Fibroblast of the conjunctiva (primary cell): ENCODE measurements around the gene BPTF.
"Not testable (repeated sequence)": the region's sequence is repeated elsewhere in the genome, so short reads cannot be mapped to it uniquely, and the experiment has no call there.

Source experiments
- DNase-seq: peaks from one replicate; pipeline ENCODE4 v3.0.0-alpha.2; 2010; ENCODE audit warnings: low read depth

BPTF gene

DNA sequence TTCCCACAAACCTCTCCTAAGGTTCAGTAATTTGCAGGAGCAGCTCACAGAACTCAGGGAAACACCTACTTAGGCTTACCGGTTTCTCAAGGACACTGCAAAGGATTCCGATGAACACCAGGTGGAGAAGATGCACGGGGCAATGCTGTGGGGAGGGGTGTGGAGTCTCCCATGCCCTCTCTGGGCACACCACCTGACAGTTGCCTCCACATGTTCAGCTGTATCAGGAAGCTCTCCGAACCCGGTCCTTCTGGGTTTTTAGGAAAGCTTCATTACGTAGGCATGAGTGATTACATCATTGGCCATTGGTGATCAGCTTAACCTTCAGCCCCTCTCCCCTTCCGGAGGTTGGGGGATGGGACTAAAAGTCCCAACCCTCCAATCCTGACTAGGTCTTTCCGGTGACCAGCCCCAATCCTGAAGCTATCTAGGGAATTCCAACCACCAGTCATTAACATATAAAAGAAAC lies 149.3 kb downstream of the BPTF start:
- DNase-seq, result no peak

DNA sequence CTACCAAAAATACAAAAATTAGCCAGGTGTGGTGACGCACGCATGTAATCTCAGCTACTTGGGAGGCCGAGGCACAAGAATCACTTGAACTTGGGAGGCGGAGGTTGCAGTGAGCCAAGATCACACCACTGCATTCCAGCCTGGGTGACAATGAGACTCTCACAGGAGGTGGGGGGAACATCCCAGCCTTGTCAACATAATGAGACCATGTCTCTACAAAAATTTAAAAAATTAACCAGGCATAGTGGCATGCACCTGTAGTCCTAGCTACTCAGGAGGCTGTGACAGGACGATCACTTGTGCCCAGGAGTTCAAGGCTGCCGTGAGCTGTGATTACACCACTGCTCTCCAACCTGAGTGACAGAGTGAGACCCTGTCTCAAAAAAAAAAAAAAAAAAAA lies 151.0 kb downstream of the BPTF start:
- DNase-seq, result not testable (repeated sequence)

GRCh38 chr17:67980456-67980855 lies 155.2 kb downstream of the BPTF start:
- DNase-seq, result no peak

DNA sequence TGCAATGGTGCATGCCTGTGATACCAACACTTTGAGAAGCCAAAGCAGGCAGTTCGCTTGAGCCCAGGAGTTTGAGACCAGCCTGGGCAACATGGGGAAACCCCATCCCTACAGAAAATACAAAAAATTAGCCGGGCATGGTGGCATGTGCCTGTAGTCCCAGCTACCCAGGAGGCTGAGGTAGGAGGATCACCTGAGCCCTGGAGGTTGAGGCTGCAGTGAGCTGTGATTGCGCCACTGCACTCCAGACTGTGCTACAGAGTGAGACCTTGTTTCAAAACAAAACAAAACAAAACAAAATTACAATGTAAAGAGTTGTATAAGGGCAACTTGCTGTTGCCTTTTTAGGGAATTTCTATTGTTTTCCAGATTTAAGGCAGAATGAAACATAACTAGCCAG lies 155.6 kb downstream of the BPTF start:
- DNase-seq, result not testable (repeated sequence)

GRCh38 chr17:67982034-67982640 lies 156.8 kb downstream of the BPTF start:
- no peak for DNase-seq

- DNase-seq, result no peak
Measured at GRCh38 chr17:67982686-67983382, 157.5 kb downstream of the BPTF start.

GRCh38 chr17:67983383-67983688 lies 158.0 kb downstream of the BPTF start:
- DNase-seq, result no peak

- no peak for DNase-seq
Measured at GRCh38 chr17:67990909-67991308, 165.6 kb downstream of the BPTF start.

- no peak for DNase-seq
Measured at GRCh38 chr17:67992548-67993152, 167.3 kb downstream of the BPTF start.

DNA sequence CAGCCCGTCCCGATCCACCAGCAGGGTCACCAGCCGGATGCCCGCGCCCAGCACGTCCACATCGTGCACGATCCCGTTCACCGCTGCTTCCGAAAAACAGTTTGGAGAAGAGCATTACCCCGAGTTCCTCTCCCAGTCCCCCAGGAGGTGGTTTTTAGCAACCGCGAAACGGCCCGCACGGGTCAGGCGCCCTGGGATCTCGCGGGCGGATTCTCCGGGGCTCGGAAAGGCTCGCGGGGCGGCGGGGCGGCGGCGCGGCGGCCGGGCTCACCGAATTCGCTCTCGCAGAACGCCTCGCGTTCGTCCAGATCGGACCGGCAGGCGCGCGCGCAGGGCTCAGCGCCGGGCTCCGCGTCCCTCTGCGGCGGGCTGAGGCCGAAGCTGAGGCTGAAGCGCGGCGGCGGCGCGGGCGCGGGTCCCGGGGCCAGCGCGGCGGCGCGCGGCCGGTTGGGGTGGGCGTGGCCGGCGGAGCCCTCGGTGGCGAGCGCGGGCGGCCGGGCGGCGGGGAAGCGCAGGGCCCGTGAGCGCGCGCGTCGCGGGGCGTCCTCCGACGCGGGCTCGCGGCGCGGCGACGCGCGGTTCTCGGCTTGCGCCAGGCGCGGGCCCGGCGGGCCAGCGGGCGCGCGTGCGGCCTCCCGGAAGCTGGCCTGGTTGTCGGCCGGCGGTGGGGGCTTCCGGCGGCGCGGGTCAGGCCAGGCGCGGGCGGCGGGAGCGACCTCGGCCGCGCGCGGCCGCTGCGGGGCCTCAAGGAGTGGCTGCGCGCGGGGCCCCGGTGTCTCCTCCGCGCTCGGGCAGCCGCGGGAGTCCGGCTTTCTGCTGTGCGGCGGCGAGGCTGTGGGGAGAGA lies 168.1 kb downstream of the BPTF start:
- DNase-seq, result peak; percentile 55

- no peak for DNase-seq
Measured at GRCh38 chr17:67993998-67994361, 168.7 kb downstream of the BPTF start.

DNA sequence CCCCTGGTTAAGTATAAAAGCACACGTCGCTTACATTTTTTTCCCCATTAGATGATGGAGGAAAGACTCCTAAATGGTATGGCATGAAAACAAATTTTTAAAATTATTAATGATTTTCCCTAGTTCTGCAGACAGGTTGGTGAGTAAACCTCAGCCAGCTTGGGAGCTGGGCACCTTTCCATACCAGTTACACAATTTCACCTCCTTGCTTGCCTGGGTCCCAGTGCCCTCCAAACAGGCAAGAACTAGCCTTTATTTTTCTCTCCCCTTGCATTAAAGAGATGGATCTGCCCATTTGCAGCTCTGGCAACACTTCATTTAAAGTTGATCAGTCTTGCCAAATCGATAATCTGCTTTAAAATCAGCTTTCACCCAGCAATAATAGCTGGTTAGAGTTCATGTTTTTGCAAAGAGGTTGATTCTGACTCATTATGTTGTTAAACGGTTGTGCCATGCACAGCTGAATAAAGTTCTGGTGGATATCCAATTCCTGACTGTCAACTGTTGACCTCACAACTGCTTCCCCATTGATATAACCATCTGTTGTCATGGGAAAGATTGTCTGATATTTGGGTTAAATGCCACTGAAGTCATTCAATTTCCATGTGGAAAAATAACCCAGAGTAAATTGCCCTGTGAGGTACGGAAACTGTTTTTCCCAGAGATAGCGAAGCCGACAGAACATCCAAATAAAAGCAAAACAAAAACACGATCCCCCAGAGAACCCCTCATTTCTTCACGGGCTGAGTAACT lies 169.7 kb downstream of the BPTF start:
- peak; percentile 64 for DNase-seq

DNA sequence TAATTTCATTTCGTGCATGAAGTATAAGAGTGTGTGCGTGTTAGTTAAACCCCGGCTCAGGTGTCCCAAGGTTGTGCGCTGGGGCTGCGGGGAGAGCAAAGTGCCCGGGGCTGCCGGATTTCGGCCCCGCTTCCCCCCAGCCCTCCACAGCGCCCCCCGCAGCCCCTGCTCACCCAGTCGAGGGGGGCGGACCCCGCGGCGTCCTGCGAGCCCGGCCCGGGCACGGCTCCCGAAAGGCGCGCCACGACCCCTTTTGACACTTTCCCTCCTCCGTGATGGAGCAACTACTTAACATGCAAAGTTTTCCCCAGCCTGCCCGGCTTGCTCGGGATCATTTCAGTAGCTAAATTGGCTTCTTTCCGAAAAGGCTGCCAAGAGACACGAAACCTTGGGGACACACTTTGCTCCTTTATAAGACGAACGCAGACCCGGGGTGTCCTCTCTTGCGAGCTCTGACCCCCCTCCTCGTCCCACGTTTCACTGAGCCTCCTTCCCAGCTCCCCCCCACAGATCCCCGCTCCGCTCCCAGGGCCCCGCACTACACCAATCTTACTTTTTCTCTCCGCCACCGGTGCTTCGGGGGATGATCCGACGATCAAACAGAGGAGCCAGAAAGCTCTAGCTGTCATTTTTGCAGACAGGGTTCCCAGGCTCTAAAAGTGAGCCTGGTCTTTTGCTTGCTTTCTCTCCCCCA lies 170.4 kb downstream of the BPTF start:
- DNase-seq, result no peak

GRCh38 chr17:67996301-67997171 lies 171.2 kb downstream of the BPTF start, which contains the start of gene C17orf58:
TSS of gene C17orf58 (minus strand) at chr17:67996469. CDS start at chr17:67996198, 271 bp downstream.
- DNase-seq, result not testable (repeated sequence)

DNA sequence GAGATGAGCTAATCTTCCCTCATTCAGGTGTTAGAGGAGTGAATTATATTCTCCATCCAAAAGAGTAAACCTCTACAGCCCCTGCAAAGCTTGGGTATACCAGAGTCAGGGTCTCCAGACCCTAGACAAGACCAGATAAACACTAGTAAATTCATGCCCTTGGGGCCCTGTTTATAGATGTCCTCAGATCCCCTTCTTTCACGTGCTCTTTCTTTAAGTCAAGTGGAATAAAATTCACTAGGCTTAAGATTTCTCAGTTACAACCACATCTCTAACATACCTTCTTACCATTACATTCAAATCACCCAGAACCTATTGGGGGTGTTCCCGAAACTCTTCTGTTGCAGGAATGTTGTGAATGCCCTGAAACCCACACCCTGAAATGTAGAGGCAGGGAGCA lies 173.2 kb downstream of the BPTF start:
- DNase-seq, result no peak

DNA sequence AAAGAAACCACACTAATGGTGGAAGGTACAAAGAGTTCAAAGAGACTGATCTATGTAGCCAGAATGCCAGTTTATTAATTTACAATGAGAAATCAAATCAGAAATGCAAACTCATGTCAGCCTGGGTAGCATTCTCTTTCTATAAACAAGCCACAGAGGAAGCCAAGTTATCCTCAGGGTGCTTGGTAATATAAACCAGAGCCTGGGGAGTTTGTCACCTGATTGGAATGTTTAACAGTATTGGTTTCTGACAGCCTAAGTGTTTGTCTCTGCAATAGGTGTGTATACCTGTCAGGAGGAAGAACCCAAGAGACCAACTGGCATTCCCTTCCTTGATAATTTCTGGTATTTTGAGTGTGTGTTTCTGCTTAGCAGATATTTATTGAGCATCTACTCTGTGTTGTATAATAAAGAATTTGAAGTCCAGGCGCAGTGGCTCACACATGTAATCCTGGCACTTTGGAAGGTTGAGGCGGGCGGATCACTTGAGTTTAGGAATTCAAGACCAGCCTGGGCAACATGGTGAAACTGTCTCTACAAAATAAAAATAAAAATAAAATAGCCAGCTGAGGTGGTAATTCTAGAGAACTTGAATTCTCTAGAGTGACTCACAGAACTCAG lies 174.1 kb downstream of the BPTF start:
- DNase-seq, result no peak

GRCh38 chr17:68004201-68004600 lies 178.9 kb downstream of the BPTF start:
- no peak for DNase-seq

DNA sequence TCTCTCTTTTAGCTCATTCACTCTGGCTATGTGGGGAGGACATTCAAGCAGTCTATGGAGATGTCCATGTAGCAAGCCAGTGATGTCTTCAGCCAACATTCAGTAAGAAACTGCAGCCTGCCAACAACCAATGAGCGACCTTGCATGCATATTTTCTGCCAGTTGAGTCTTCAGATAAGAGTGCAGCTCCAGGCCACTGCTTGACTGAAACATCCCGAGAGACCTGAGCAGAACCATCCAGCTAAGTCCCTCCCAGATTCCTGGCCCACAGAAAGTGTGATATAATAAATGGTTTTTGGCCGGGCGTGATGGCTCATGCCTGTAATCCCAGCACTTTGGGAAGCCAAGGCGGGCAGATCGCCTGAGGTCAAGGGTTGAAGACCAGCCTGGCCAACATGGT lies 181.5 kb downstream of the BPTF start:
- no peak for DNase-seq

DNA sequence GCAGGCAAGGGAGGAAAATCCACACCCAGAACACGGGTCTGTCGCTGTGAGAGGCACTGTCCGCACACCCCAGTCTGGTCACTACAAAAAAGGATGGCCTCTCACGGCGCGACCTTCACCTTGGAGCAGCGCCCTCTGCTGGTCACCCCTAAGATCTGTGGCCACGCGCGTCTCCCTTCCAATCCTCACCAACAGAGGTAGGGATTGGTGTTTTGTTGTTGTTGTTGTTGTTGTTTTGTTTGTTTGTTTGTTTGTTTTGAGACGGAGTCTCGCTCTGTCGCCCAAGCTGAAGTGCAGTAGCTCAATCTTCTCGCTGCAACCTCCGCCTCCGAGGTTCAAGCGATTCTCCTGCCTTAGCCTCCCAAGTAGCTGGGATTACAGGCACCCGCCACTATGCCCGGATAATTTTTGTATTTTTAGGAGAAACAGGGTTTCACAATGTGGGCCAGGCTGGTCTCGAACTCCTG lies 185.9 kb downstream of the BPTF start:
- DNase-seq, result no peak

DNA sequence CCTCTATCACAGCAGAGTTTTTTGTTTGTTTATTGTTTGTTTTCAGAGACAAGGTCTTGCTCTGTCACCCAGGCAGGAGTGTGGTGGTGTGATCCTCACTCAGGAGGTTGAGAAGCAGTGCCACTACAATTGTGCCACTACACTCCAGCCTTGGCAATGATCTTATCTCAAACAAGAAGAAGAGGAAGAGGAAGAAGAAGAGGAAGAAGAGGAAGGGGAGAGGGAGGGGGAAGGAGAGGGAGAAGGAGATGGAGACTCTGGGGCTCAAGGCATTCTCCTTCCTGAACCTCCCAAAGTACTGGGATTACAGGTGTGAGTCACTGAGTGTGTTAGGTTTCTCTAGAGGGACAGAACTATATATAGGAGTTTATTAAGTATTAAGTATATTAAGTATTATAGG lies 188.1 kb downstream of the BPTF start:
- DNase-seq, result no peak
